Stimulated activated CD8-positive, alpha-beta memory T cell treated with anti-CD3 and anti-CD28 coated beads, Interleukin-7, amount 100 ng/mL, for 4 hours (primary cell): Measurements from ENCODE around the gene PAIP2.
A peak's percentile ranks its signal among the peaks of the same experiment; 100 is the strongest.
"Not testable (repeated sequence)": the region's sequence is repeated elsewhere in the genome, so short reads cannot be mapped to it uniquely, and the experiment has no call there.

Experiments used
- DNase-seq, 2 donors: peaks; one replicate each; pipeline ENCODE4 v3.0.0-alpha.2; 2020; ENCODE audit warnings: low read depth in 2 of 2

Gene PAIP2

DNA sequence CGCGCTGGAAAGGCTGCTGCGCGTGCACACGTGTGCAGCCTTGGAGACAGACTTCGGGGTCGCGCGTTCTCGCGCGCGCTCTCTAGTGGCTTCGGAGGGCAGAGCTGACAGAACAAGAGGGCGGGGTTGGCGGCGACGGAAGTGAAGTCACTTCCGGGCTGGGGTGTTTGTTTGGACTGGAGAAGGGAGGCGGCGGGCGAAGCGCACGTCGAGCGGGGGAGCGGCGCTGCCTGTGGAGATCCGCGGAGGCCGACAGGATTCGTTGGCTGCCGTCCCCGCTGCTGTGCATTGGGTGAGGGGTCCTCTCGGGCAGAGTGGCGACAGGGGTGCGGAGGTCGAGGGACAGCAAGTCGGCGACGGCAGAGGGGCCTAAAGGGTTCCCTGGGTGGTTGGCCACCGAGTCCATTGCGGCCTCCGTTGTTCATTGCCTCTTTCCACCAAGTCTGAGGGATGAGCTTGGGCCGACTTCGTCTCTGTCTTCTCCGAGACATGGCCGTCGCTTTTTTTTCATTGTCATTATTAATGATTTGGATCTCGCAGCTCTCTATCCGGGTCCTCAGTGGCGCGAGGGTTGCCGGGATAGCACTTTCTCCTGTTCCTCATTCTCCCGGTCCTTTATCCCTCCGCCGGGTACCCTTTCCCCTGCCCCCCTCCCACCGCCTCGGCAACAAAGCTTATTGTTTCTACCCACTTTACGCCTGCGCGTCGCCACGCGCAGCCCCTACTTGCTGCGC lies at the start of gene PAIP2:
Gene PAIP2 (plus strand): TSS at position 166 of the 734 bp plus-strand sequence. CDS start 21,931 bp downstream, outside the sequence.
- peak; percentile 95 to 97 for DNase-seq

DNA sequence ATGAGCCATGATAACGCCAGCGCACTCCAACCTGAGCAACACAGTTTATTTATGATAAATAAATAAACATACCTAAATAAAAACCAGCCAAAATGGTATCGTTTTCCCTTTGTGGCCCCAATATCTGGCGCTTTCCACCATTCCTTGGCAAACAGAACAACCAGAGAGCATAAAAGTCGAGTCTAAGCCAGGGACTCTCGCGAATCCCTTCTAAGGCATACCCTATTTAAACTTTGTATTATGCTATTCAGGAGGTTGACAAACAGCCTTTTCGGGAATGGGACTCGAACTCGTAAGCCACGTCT lies 48.5 kb upstream of the PAIP2 start:
- DNase-seq: no peak

DNA sequence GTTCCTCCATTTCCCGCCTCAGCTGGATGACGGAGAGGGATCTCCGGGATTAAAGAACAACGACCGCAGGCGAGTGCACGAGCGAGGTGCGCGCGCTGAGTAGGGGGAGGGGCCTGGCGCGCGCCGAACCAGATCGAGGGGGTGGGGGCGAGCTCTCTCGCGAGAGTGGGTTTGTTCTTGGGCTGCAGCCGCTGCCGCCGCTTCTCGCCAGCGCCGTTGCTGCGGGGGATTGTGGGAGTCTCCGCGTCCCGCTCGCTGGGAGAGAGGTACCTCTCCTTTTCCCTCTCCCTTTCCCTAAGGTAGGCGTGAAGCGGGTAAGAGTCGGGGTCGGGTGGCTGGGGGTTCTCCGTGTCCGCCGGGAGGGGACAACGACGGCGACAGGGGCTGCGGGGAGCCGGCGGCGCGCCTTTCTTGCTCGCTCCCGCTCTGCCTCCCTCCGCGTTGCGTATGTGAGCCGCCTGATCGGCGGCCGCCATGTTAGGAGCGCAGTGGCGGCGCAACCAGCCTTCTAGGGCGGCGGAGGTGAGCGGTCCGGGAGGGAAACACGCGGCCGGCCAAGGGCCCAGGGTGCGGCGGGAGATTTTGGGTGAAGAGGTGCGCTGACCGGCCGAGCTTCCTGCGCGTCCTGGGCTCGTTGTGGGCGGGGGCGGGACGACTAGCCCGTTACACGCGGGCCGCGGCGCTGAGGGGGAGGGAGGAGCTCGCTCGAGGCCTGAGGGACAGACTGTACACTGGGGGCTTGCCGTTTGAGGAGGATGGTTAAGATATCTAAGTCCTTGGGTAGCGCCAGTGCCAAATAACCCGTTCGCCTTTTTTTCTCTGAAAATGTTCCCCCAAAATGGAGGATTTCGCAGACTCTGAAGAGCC lies 47.9 kb upstream of the PAIP2 start, which contains the start of gene MATR3:
Gene MATR3 (plus strand): TSS at position 234 of the 867 bp plus-strand sequence. CDS start 13,676 bp downstream, outside the sequence.
- DNase-seq: peak; percentile 86 to 91

- peak; percentile 36 to 48 for DNase-seq
Measured at GRCh38 chr5:139294374-139295165, 47.1 kb upstream of the PAIP2 start.

GRCh38 chr5:139295346-139296057 lies 46.2 kb upstream of the PAIP2 start:
- DNase-seq: no peak

DNA sequence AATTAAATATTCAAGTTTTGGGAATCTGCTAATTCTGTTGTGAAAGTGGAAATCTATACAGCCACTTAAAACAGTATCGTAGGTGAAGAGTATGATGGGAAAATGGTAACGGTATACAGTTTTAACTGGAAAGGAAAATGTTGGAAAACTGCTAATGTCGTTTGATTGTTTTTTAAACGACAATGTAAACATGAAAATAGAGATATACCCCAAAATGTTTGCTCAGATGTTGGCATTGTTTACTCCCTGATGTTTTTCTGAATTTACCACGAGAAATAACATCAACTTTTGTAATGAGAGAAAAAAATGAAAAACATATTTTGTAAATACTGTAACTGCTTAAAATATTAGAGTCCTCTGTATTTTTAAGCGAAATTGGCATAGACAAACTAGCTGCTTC lies 45.5 kb upstream of the PAIP2 start:
- DNase-seq: no peak

- DNase-seq: no peak
Measured at GRCh38 chr5:139296862-139297326, 44.8 kb upstream of the PAIP2 start.

GRCh38 chr5:139297439-139298133 lies 44.1 kb upstream of the PAIP2 start:
- DNase-seq: no peak

DNA sequence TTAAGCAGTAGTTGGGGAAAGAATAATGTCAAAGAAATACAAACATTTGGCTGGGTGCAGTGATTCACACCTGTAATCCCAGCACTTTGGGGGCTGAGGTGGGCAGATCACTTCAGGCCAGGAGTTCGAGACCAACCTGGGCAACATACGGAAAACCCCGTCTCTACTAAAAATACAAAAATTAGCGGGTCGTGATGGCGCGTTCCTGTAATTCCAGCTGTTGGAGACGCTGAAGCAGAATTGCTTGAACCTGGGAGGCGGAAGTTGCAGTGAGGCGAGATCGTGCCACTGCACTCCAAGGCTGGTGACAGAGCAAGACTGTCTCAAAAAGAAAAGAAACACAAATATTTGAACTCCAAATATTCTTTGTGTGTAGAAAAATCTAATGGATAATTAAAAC lies 43.4 kb upstream of the PAIP2 start:
- no peak for DNase-seq

DNA sequence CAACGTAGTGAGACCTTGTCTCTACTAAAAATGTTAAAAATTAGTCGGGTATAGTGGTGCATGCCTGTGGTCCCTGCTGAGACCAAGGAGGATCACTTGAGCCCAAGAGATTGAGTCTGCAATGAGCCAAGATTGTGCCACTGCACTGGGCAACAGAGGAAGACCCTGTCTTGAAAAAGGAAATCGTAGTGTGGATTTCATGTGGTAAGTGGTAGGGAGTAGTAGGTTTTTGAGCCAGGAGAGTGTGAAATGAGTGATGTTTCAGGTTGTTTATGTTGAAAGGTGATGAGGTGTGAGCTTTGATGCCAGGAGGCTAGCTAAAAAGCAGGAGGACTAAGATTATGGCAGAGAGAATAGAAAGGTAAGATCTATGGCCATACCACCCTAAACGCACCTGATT lies 42.2 kb upstream of the PAIP2 start:
- DNase-seq: no peak

- DNase-seq: no peak
Measured at GRCh38 chr5:139301808-139302499, 39.7 kb upstream of the PAIP2 start.

GRCh38 chr5:139304391-139305324 lies 37.0 kb upstream of the PAIP2 start:
- no peak for DNase-seq

DNA sequence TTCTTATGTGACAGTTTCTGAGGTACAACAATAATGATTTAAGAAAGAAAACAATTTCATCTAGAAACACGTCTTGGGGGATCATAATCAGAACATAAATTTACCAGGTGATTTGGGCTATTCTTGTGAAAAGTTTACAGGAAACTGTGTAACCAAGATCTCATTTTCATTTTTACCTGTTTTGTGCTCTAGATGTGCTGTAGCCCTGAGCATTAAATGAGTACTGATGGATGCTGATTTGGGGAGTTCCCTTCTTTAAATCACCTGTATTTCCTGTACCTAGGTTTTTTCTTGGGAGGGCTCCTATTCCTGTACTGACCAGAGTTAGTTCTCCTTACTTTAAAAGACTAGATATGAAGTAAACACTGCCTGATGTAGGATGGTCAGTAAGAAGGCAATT lies 35.5 kb upstream of the PAIP2 start:
- no peak for DNase-seq

- no peak for DNase-seq
Measured at GRCh38 chr5:139306628-139307379, 34.9 kb upstream of the PAIP2 start.

GRCh38 chr5:139308797-139309196 lies 32.9 kb upstream of the PAIP2 start:
- no peak for DNase-seq

DNA sequence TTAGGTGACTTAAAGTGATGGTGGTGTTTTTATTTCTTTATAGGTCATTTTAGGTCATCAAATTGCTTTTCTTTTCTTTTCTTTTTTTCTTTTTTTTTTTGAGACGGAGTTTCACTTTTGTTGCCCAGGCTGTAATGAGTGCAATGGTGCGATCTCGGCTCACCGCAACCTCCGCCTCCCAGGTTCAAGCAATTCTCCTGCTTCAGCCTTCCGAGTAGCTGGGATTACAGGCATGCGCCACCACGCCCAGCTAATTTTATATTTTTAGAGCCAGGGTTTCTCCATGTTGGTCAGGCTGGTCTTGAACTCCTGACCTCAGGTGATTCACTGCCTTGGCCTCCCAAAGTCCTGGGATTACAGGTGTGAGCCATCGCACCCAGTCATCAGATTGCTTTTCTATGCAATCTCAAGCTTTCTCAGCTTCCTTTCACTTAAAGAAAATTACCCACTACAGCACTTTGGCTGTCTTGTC lies 30.9 kb upstream of the PAIP2 start:
- not testable (repeated sequence) for DNase-seq

GRCh38 chr5:139312075-139312474 lies 29.6 kb upstream of the PAIP2 start:
- DNase-seq: no peak

GRCh38 chr5:139314276-139314675 lies 27.4 kb upstream of the PAIP2 start:
- no peak for DNase-seq
